Activated CD8-positive, alpha-beta memory T cell treated with anti-CD3 and anti-CD28 coated beads, Interleukin-2, amount 50 U/mL, for 4 hours (primary cell): Measurements from ENCODE around the gene UBE2E1.

Experiments
- DNase-seq: peaks from one replicate; pipeline ENCODE4 v3.0.0-alpha.2; 2020

Gene UBE2E1

GRCh38 chr3:23805633-23806533 is at the start of gene UBE2E1:
Gene UBE2E1, plus strand, starts transcription at chr3:23805955. Its CDS starts 1,315 bp downstream, at chr3:23807270.
- DNase-seq = peak; percentile 69

- DNase-seq = no peak
These were observed 49.4 kb upstream of the UBE2E1 start for GRCh38 chr3:23756206-23756840.

- DNase-seq = no peak
These were observed 47.4 kb upstream of the UBE2E1 start for GRCh38 chr3:23758253-23758838.

GRCh38 chr3:23760325-23760724 is 45.4 kb upstream of the UBE2E1 start:
- DNase-seq = no peak

GRCh38 chr3:23760871-23761373 is 44.8 kb upstream of the UBE2E1 start:
- DNase-seq = no peak

- DNase-seq = no peak
These were observed 44.3 kb upstream of the UBE2E1 start for GRCh38 chr3:23761440-23761896.

- no peak for DNase-seq
These were observed 43.5 kb upstream of the UBE2E1 start for GRCh38 chr3:23762214-23762613.

- no peak for DNase-seq
These were observed 42.8 kb upstream of the UBE2E1 start for GRCh38 chr3:23762759-23763477.

GRCh38 chr3:23764407-23764806 is 41.3 kb upstream of the UBE2E1 start:
- DNase-seq = no peak

GRCh38 chr3:23767546-23767945 is 38.2 kb upstream of the UBE2E1 start:
- no peak for DNase-seq

- no peak for DNase-seq
These were observed 30.4 kb upstream of the UBE2E1 start for GRCh38 chr3:23775254-23775909.

- DNase-seq = no peak
These were observed 29.3 kb upstream of the UBE2E1 start for GRCh38 chr3:23776352-23776891.

GRCh38 chr3:23778446-23778845 is 27.3 kb upstream of the UBE2E1 start:
- DNase-seq = no peak

GRCh38 chr3:23779841-23780240 is 25.9 kb upstream of the UBE2E1 start:
- no peak for DNase-seq

GRCh38 chr3:23781051-23781450 is 24.7 kb upstream of the UBE2E1 start:
- no peak for DNase-seq

GRCh38 chr3:23781871-23782270 is 23.9 kb upstream of the UBE2E1 start:
- DNase-seq = no peak

- no peak for DNase-seq
These were observed 20.6 kb upstream of the UBE2E1 start for GRCh38 chr3:23785097-23785645.

GRCh38 chr3:23785882-23786281 is 19.9 kb upstream of the UBE2E1 start:
- no peak for DNase-seq

GRCh38 chr3:23791678-23792077 is 14.1 kb upstream of the UBE2E1 start:
- no peak for DNase-seq

GRCh38 chr3:23793528-23794134 is 12.1 kb upstream of the UBE2E1 start:
- DNase-seq = no peak

GRCh38 chr3:23795096-23795495 is 10.7 kb upstream of the UBE2E1 start:
- no peak for DNase-seq
